ENCODE data around the gene H1-8. TPM values are rescaled to one million over a fixed set of nuclear protein-coding genes. Genes with fewer than 3 reads are reported as not detected.

H1-8 gene
- total RNA-seq, 1 donor: 0.21 TPM

GRCh38 chr3:129577925-129578786 lies 35.2 kb downstream of the H1-8 start:
- Histone ChIP-seq H3K4me3 (ENCODE audit: low read length) (no peak overlapping the region), H3K4me1 (ENCODE audit: insufficient read depth, low read length) (peaks cover 47% of the 10 kb centered on the region), H3K9me3 (ENCODE audit: low read depth, low read length) (no peaks in the 10 kb centered on the region), H3K27me3 (ENCODE audit: insufficient read depth, low read length) (no peaks in the 10 kb centered on the region)

GRCh38 chr3:129579991-129580390 lies 37.0 kb downstream of the H1-8 start:
- no peaks in the 10 kb centered on the region for H3K9me3 ChIP-seq (ENCODE audit: low read depth, low read length)
- H3K4me1 ChIP-seq (ENCODE audit: insufficient read depth, low read length): peaks cover 47% of the 10 kb centered on the region
- no peaks in the 10 kb centered on the region for H3K27me3 ChIP-seq (ENCODE audit: insufficient read depth, low read length)
- no peak overlapping the region for H3K4me3 ChIP-seq (ENCODE audit: low read length)

- Histone ChIP-seq H3K27me3 (ENCODE audit: insufficient read depth, low read length) (no peaks in the 10 kb centered on the region), H3K9me3 (ENCODE audit: low read depth, low read length) (no peaks in the 10 kb centered on the region), H3K4me3 (ENCODE audit: low read length) (no peak overlapping the region), H3K4me1 (ENCODE audit: insufficient read depth, low read length) (peaks cover 31% of the 10 kb centered on the region)
Measured at GRCh38 chr3:129581623-129582022, 38.6 kb downstream of the H1-8 start.

GRCh38 chr3:129582799-129583198 lies 39.8 kb downstream of the H1-8 start:
- Histone ChIP-seq H3K4me1 (ENCODE audit: insufficient read depth, low read length) (peaks cover 19% of the 10 kb centered on the region), H3K27me3 (ENCODE audit: insufficient read depth, low read length) (no peaks in the 10 kb centered on the region)

GRCh38 chr3:129583289-129583688 lies 40.3 kb downstream of the H1-8 start:
- no peak overlapping the region for H3K4me3 ChIP-seq (ENCODE audit: low read length)
- H3K9me3 ChIP-seq (ENCODE audit: low read depth, low read length): no peaks in the 10 kb centered on the region
- H3K27me3 ChIP-seq (ENCODE audit: insufficient read depth, low read length): no peaks in the 10 kb centered on the region
- H3K4me1 ChIP-seq (ENCODE audit: insufficient read depth, low read length): peaks cover 16% of the 10 kb centered on the region

More at GRCh38 chr3:129582799-129583198, 39.8 kb downstream of the H1-8 start:
- no peaks in the 10 kb centered on the region for H3K9me3 ChIP-seq (ENCODE audit: low read depth, low read length)
- H3K4me3 ChIP-seq (ENCODE audit: low read length): no peak overlapping the region

GRCh38 chr3:129584631-129585030 lies 41.7 kb downstream of the H1-8 start:
- no peaks in the 10 kb centered on the region for H3K9me3 ChIP-seq (ENCODE audit: low read depth, low read length)
- H3K4me1 ChIP-seq (ENCODE audit: insufficient read depth, low read length): peaks cover 3% of the 10 kb centered on the region
- H3K27me3 ChIP-seq (ENCODE audit: insufficient read depth, low read length): no peaks in the 10 kb centered on the region
- H3K4me3 ChIP-seq (ENCODE audit: low read length): no peak overlapping the region

GRCh38 chr3:129585949-129586657 lies 43.1 kb downstream of the H1-8 start:
- no peaks in the 10 kb centered on the region for H3K27me3 ChIP-seq (ENCODE audit: insufficient read depth, low read length)
- no peak overlapping the region for H3K4me3 ChIP-seq (ENCODE audit: low read length)
- H3K4me1 ChIP-seq (ENCODE audit: insufficient read depth, low read length): peaks cover 3% of the 10 kb centered on the region
- no peaks in the 10 kb centered on the region for H3K9me3 ChIP-seq (ENCODE audit: low read depth, low read length)

- H3K9me3 ChIP-seq (ENCODE audit: low read depth, low read length): no peaks in the 10 kb centered on the region
- H3K27me3 ChIP-seq (ENCODE audit: insufficient read depth, low read length): no peaks in the 10 kb centered on the region
- no peak overlapping the region for H3K4me3 ChIP-seq (ENCODE audit: low read length)
- peaks cover 5% of the 10 kb centered on the region for H3K4me1 ChIP-seq (ENCODE audit: insufficient read depth, low read length)
Measured at GRCh38 chr3:129586746-129587430, 43.9 kb downstream of the H1-8 start.

- H3K4me1 ChIP-seq (ENCODE audit: insufficient read depth, low read length): peaks cover 13% of the 10 kb centered on the region
- H3K9me3 ChIP-seq (ENCODE audit: low read depth, low read length): no peaks in the 10 kb centered on the region
- no peak overlapping the region for H3K4me3 ChIP-seq (ENCODE audit: low read length)
- no peaks in the 10 kb centered on the region for H3K27me3 ChIP-seq (ENCODE audit: insufficient read depth, low read length)
Measured at GRCh38 chr3:129587566-129588210, 44.7 kb downstream of the H1-8 start.

GRCh38 chr3:129590215-129590614 lies 47.2 kb downstream of the H1-8 start:
- Histone ChIP-seq H3K4me3 (ENCODE audit: low read length) (no peak overlapping the region), H3K4me1 (ENCODE audit: insufficient read depth, low read length) (peaks cover 38% of the 10 kb centered on the region), H3K27me3 (ENCODE audit: insufficient read depth, low read length) (no peaks in the 10 kb centered on the region), H3K9me3 (ENCODE audit: low read depth, low read length) (no peaks in the 10 kb centered on the region)

GRCh38 chr3:129591932-129592331 lies 49.0 kb downstream of the H1-8 start:
- Histone ChIP-seq H3K27me3 (ENCODE audit: insufficient read depth, low read length) (no peaks in the 10 kb centered on the region), H3K9me3 (ENCODE audit: low read depth, low read length) (no peaks in the 10 kb centered on the region), H3K4me1 (ENCODE audit: insufficient read depth, low read length) (peaks cover 55% of the 10 kb centered on the region), H3K4me3 (ENCODE audit: low read length) (no peak overlapping the region)

- H3K4me3 ChIP-seq (ENCODE audit: low read length): no peak overlapping the region
- H3K27me3 ChIP-seq (ENCODE audit: insufficient read depth, low read length): no peaks in the 10 kb centered on the region
- H3K4me1 ChIP-seq (ENCODE audit: insufficient read depth, low read length): peaks cover 61% of the 10 kb centered on the region
- H3K9me3 ChIP-seq (ENCODE audit: low read depth, low read length): no peaks in the 10 kb centered on the region
Measured at GRCh38 chr3:129592381-129593131, 49.6 kb downstream of the H1-8 start.

GRCh38 chr3:129593230-129593594 lies 50.2 kb downstream of the H1-8 start:
- Histone ChIP-seq H3K4me3 (ENCODE audit: low read length) (no peak overlapping the region), H3K9me3 (ENCODE audit: low read depth, low read length) (no peaks in the 10 kb centered on the region), H3K4me1 (ENCODE audit: insufficient read depth, low read length) (peaks cover 65% of the 10 kb centered on the region), H3K27me3 (ENCODE audit: insufficient read depth, low read length) (no peaks in the 10 kb centered on the region)

- Histone ChIP-seq H3K27me3 (ENCODE audit: insufficient read depth, low read length) (no peaks in the 10 kb centered on the region), H3K4me3 (ENCODE audit: low read length) (no peak overlapping the region), H3K4me1 (ENCODE audit: insufficient read depth, low read length) (peaks cover 71% of the 10 kb centered on the region), H3K9me3 (ENCODE audit: low read depth, low read length) (no peaks in the 10 kb centered on the region)
Measured at GRCh38 chr3:129593595-129594339, 50.8 kb downstream of the H1-8 start.
